H1 (cell line): ENCODE measurements around the gene PGM1. TPM values are rescaled to one million over a fixed set of nuclear protein-coding genes. Genes with fewer than 3 reads are reported as not detected.

Experiments
- CBX5 ChIP-seq: fragments of 300-800, 300-1000 bp; sonication (generic); IDR thresholded peaks from 2 replicates; pipeline ENCODE4 v1.7.1; 2016; ENCODE audit warnings: antibody characterized with exemption, low read length, low read depth
- CTBP2 ChIP-seq: IDR thresholded peaks from 2 replicates; pipeline ENCODE4 v1.7.0; 2011; ENCODE audit warnings: borderline replicate concordance, mild to moderate bottlenecking, moderate library complexity, mixed read lengths, low read length; ENCODE audit not compliant: insufficient read depth, insufficient read length
- JUND ChIP-seq: IDR thresholded peaks from 2 replicates; pipeline ENCODE4 v1.6.1; 2011; ENCODE audit warnings: mild to moderate bottlenecking, improper control_type of control experiment, low read length
- NANOG ChIP-seq: IDR thresholded peaks from 2 replicates; pipeline ENCODE4 v1.6.1; 2011; ENCODE audit warnings: low read length, low read depth, mild to moderate bottlenecking, inconsistent platforms; ENCODE audit not compliant: insufficient read depth, poor library complexity, severe bottlenecking
- RBBP5 ChIP-seq: IDR thresholded peaks from 2 replicates; pipeline ENCODE4 v1.7.1; 2012; ENCODE audit warnings: low read depth, mild to moderate bottlenecking, inconsistent platforms, low read length, moderate library complexity, borderline replicate concordance
- SAP30 ChIP-seq: fragments of 300-600 bp; sonication (generic); IDR thresholded peaks from 2 replicates; pipeline ENCODE4 v1.7.1; 2012; ENCODE audit warnings: low read length, moderate library complexity, mild to moderate bottlenecking, inconsistent platforms; ENCODE audit not compliant: insufficient read depth, insufficient replicate concordance
- SIX5 ChIP-seq: IDR thresholded peaks from 2 replicates; pipeline ENCODE4 v1.6.1; 2011; ENCODE audit warnings: mild to moderate bottlenecking, low read depth, low read length
- polyA plus RNA-seq, 7 experiments: library from polyadenylated mRNA; depleted of rRNA in 3 of 7; stranded (reverse) in 5 of 7; unstranded in 2 of 7; fragments of >200 nt in 5 of 7; fragments of 200-250 nt in 2 of 7; gene quantifications; 1 replicate in 5 of 7; 2 replicates in 1 of 7; 4 replicates in 1 of 7; pipeline versions ENCODE4 v1.2.1 to v1.2.3, GENCODE V29; 2011 to 2013; ENCODE audit warnings: missing spikeins in 2 of 7, mixed read lengths in 2 of 7
- total RNA-seq: library from RNA; stranded (reverse); fragmentation: NEBNext Ultra II Directional; extraction: Animal tissue kit (Norgen Biotek cat#: 25700); gene quantifications from 2 replicates; pipeline ENCODE4 v1.2.1, GENCODE V29; 2021
- TF ChIP-seq, protein P1 (sequence below): fragments of 300-600 bp; sonication (generic); IDR thresholded peaks from 2 replicates; pipeline ENCODE4 v1.7.1; 2012; ENCODE audit warnings: low read length, moderate library complexity, mild to moderate bottlenecking, inconsistent platforms; ENCODE audit not compliant: insufficient replicate concordance
- TF ChIP-seq, protein P2 (sequence below): IDR thresholded peaks from 2 replicates; pipeline ENCODE4 v1.6.1; 2012; ENCODE audit warnings: low read length, inconsistent platforms

The PGM1 gene
- total and polyA plus RNA-seq, 2 of the 8 experiments (the other 6 are each of a cell fraction or from before 2014, with no cell fraction given): 33.0 to 65.4 TPM

- TF ChIP-seq, protein P1, sequence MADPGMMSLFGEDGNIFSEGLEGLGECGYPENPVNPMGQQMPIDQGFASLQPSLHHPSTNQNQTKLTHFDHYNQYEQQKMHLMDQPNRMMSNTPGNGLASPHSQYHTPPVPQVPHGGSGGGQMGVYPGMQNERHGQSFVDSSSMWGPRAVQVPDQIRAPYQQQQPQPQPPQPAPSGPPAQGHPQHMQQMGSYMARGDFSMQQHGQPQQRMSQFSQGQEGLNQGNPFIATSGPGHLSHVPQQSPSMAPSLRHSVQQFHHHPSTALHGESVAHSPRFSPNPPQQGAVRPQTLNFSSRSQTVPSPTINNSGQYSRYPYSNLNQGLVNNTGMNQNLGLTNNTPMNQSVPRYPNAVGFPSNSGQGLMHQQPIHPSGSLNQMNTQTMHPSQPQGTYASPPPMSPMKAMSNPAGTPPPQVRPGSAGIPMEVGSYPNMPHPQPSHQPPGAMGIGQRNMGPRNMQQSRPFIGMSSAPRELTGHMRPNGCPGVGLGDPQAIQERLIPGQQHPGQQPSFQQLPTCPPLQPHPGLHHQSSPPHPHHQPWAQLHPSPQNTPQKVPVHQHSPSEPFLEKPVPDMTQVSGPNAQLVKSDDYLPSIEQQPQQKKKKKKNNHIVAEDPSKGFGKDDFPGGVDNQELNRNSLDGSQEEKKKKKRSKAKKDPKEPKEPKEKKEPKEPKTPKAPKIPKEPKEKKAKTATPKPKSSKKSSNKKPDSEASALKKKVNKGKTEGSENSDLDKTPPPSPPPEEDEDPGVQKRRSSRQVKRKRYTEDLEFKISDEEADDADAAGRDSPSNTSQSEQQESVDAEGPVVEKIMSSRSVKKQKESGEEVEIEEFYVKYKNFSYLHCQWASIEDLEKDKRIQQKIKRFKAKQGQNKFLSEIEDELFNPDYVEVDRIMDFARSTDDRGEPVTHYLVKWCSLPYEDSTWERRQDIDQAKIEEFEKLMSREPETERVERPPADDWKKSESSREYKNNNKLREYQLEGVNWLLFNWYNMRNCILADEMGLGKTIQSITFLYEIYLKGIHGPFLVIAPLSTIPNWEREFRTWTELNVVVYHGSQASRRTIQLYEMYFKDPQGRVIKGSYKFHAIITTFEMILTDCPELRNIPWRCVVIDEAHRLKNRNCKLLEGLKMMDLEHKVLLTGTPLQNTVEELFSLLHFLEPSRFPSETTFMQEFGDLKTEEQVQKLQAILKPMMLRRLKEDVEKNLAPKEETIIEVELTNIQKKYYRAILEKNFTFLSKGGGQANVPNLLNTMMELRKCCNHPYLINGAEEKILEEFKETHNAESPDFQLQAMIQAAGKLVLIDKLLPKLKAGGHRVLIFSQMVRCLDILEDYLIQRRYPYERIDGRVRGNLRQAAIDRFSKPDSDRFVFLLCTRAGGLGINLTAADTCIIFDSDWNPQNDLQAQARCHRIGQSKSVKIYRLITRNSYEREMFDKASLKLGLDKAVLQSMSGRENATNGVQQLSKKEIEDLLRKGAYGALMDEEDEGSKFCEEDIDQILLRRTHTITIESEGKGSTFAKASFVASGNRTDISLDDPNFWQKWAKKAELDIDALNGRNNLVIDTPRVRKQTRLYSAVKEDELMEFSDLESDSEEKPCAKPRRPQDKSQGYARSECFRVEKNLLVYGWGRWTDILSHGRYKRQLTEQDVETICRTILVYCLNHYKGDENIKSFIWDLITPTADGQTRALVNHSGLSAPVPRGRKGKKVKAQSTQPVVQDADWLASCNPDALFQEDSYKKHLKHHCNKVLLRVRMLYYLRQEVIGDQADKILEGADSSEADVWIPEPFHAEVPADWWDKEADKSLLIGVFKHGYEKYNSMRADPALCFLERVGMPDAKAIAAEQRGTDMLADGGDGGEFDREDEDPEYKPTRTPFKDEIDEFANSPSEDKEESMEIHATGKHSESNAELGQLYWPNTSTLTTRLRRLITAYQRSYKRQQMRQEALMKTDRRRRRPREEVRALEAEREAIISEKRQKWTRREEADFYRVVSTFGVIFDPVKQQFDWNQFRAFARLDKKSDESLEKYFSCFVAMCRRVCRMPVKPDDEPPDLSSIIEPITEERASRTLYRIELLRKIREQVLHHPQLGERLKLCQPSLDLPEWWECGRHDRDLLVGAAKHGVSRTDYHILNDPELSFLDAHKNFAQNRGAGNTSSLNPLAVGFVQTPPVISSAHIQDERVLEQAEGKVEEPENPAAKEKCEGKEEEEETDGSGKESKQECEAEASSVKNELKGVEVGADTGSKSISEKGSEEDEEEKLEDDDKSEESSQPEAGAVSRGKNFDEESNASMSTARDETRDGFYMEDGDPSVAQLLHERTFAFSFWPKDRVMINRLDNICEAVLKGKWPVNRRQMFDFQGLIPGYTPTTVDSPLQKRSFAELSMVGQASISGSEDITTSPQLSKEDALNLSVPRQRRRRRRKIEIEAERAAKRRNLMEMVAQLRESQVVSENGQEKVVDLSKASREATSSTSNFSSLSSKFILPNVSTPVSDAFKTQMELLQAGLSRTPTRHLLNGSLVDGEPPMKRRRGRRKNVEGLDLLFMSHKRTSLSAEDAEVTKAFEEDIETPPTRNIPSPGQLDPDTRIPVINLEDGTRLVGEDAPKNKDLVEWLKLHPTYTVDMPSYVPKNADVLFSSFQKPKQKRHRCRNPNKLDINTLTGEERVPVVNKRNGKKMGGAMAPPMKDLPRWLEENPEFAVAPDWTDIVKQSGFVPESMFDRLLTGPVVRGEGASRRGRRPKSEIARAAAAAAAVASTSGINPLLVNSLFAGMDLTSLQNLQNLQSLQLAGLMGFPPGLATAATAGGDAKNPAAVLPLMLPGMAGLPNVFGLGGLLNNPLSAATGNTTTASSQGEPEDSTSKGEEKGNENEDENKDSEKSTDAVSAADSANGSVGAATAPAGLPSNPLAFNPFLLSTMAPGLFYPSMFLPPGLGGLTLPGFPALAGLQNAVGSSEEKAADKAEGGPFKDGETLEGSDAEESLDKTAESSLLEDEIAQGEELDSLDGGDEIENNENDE: no peak
- TF ChIP-seq SAP30 (no peak), SIX5 (no peak), NANOG (no peak), CTBP2 (no peak), CBX5 (no peak), RBBP5 (no peak), JUND (no peak)
- TF ChIP-seq, protein P2, sequence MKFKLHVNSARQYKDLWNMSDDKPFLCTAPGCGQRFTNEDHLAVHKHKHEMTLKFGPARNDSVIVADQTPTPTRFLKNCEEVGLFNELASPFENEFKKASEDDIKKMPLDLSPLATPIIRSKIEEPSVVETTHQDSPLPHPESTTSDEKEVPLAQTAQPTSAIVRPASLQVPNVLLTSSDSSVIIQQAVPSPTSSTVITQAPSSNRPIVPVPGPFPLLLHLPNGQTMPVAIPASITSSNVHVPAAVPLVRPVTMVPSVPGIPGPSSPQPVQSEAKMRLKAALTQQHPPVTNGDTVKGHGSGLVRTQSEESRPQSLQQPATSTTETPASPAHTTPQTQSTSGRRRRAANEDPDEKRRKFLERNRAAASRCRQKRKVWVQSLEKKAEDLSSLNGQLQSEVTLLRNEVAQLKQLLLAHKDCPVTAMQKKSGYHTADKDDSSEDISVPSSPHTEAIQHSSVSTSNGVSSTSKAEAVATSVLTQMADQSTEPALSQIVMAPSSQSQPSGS: no peak
These were observed 18.0 kb downstream of the PGM1 start (continued) for GRCh38 chr1:63611231-63611630.
